ENCODE measurements around the gene ANK2. TPM values are rescaled to one million over a fixed set of nuclear protein-coding genes. Genes with fewer than 3 reads are reported as not detected.

The ANK2 gene
- total and polyA plus RNA-seq, 2 of the 13 experiments (the other 11 are each of a cell fraction or from before 2014, with no cell fraction given): 2.7 to 15.1 TPM

GRCh38 chr4:113141901-113142346 is 92.5 kb downstream of the ANK2 start (continued):
- no peak; the same call in 1 of the 2 replicates for TF ChIP-seq ZNF629 (CRISPR knock-in tag; conservative IDR thresholded peaks at IDR 0.05)
- TF ChIP-seq MTA3 (CRISPR knock-in tag; IDR thresholded peaks at IDR 0.05): no peak
- TF ChIP-seq ZBTB7A (CRISPR knock-in tag; IDR thresholded peaks at IDR 0.05): no peak
- no peak for TF ChIP-seq NFKB2 (CRISPR knock-in tag; IDR thresholded peaks at IDR 0.05; ENCODE audit: borderline replicate concordance)
- peak; percentile 61; the same call in 1 of the 2 replicates for TF ChIP-seq PHF21A (CRISPR knock-in tag; IDR thresholded peaks at IDR 0.05)
- peak; percentile 37 for TF ChIP-seq MAFF (IDR thresholded peaks at IDR 0.05; ENCODE audit: low read depth, low read length)
- TF ChIP-seq IKZF1 (IDR thresholded peaks at IDR 0.05): no peak
- TF ChIP-seq MEIS2 (CRISPR knock-in tag; IDR thresholded peaks at IDR 0.05): peak; percentile 86
- TF ChIP-seq SOX13 (IDR thresholded peaks at IDR 0.05): peak; percentile 54; the same call in 1 of the 2 replicates
- TF ChIP-seq SOX13 (CRISPR knock-in tag; conservative IDR thresholded peaks at IDR 0.05 in 1 of 2, IDR thresholded peaks at IDR 0.05 in 1 of 2): peak in 1 of 2 experiments; percentile 95; a peak in 2 of 4 replicates
- TF ChIP-seq PHF5A (CRISPR knock-in tag; IDR thresholded peaks at IDR 0.05; ENCODE audit: low read depth, unreplicated experiment): no peak
- TF ChIP-seq YY1 (IDR thresholded peaks at IDR 0.05; ENCODE audit: insufficient read depth, insufficient replicate concordance, low read depth, low read length): no peak
- TF ChIP-seq CCAR2 (optimal IDR thresholded peaks at IDR 0.05; ENCODE audit: low read depth, low read length): no peak
- no peak for TF ChIP-seq ZBTB37 (CRISPR knock-in tag; IDR thresholded peaks at IDR 0.05)
- no peak for TF ChIP-seq SP2 (CRISPR knock-in tag; IDR thresholded peaks at IDR 0.05)
- no peak for TF ChIP-seq SRSF9 (IDR thresholded peaks at IDR 0.05; ENCODE audit: borderline replicate concordance, insufficient read depth, low read depth, low read length, poor library complexity, severe bottlenecking)
- no peak for TF ChIP-seq KDM1A (CRISPR knock-in tag; IDR thresholded peaks at IDR 0.05)
- no peak for TF ChIP-seq ZNF513 (CRISPR knock-in tag; conservative IDR thresholded peaks at IDR 0.05)
- TF ChIP-seq ATM (IDR thresholded peaks at IDR 0.05; ENCODE audit: borderline replicate concordance): no peak
- TF ChIP-seq KDM3A (CRISPR knock-in tag; IDR thresholded peaks at IDR 0.05; ENCODE audit: low read depth): no peak
- TF ChIP-seq ATF6 (CRISPR knock-in tag; conservative IDR thresholded peaks at IDR 0.05): no peak
- no peak for TF ChIP-seq ZNF691 (CRISPR knock-in tag; IDR thresholded peaks at IDR 0.05; ENCODE audit: borderline replicate concordance, low read depth)
- TF ChIP-seq ATF3 (CRISPR knock-in tag; IDR thresholded peaks at IDR 0.05): no peak; the same call in 1 of the 2 replicates
- TF ChIP-seq BCL6 (CRISPR knock-in tag; IDR thresholded peaks at IDR 0.05): peak; percentile 96
- TF ChIP-seq MAZ (IDR thresholded peaks at IDR 0.05; ENCODE audit: borderline replicate concordance, low read depth, low read length): no peak
- no peak for TF ChIP-seq MAZ (CRISPR knock-in tag; IDR thresholded peaks at IDR 0.05; ENCODE audit: low read depth)
- TF ChIP-seq ISL2 (CRISPR knock-in tag; IDR thresholded peaks at IDR 0.05): peak; percentile 98
